ENCODE measurements around the gene GRB7. TPM values are rescaled to one million over a fixed set of nuclear protein-coding genes. Genes with fewer than 3 reads are reported as not detected.

Gene GRB7
- total RNA-seq, 1 donor from 2014 or later, result 1.6 TPM

DNA sequence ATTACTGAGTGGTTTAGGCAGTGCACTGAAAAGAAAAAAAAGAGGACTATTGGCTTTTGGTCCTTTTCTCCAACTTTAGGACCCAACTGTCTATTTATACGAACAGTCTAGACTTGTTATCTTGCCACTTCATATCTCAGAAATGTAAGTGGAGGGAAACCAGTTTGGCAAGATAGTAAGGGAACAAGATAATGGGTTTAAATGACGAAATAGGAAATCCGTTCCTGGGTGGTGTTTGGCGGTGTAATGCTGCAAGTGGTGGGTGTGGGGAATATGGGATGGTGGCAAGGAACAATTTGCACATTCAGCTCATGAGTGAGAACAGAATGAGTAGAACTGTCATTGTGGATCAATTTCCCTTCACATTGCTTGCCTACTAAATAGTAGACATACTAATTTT is 44.7 kb downstream of the GRB7 start:
- intact Hi-C loops (cut with DNase I), result no loop called here
- ATAC-seq, result no peak
- no peak for DNase-seq (ENCODE audit: low spot score)

DNA sequence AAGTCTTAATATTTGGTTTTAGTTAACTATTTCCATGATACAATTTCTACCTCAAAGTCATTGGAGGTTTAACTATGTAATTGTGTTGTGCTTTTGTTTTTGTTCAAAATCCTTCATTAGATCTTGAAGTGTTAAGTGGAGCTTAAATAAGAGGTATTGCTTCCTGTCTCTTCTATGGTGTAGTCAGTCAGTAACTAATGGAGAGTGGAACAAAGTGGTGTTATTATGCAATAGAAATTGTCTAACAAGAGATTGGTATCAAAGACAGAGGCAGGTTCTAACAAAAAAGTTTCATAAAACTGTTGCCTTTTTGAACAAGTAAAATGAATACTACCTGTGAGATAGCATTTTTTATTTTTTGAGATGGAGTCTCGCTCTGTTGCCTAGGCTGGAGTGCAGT is 45.2 kb downstream of the GRB7 start:
- ATAC-seq (no peak), DNase-seq (ENCODE audit: low spot score) (no peak)
- intact Hi-C loops (cut with DNase I), result no loop called here

DNA sequence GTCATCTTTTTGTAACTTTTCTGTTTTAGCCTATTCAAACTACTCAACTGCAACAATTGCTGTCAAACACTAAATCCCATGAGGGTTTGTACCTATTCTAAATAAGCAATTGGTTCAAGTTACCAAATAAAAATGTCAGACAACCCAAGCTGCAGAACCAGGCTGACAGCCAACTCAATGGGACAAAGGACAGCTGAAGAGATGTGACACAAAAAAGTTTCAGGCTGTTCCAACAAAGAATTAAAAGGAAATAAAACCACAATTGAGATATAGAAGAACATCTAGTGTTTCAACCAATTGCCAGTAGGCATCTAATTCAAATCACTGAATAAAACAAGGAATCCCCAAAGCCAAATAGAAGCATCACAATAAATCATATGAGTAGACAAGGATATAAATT is 49.3 kb downstream of the GRB7 start:
- intact Hi-C loops (cut with DNase I), result no loop called here
- DNase-seq (ENCODE audit: low spot score) (no peak), ATAC-seq (no peak)

DNA sequence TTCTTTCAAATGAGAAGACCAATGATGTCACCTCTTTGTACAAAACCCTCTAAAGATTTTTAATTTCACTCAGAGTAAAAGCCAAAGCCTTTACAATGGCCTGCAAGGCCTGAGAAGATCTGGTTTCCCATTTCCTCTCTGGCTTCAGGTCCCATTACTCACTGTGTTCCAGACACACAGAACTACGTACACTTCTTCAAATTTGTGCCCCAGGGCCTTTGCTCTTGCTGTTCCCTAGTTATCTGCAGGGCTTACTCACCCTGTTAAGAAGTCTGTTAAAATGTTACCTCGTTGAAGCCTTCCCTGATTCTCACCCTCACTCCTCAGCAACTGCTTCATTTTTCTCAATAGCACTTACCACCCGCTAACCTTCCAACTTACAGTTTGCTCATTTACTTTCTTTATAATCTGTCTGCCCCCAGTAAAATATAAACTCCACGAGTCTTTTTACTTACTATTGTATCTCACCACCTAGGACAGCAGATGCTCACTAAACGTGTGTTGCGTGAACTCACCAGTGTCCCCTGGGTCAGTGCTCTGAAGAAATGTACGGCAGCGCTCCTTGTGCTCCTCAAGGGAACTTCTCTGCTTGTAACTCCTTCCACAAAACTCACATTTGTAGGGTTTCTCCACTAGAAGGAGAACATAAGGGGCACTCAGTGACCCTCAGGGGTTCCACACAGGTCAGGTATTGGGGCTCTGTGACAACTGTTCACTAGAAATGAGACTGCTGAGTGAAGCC is 50.2 kb downstream of the GRB7 start:
- ATAC-seq (no peak), DNase-seq (ENCODE audit: low spot score) (no peak)
- intact Hi-C loops (cut with DNase I), result no loop called here

DNA sequence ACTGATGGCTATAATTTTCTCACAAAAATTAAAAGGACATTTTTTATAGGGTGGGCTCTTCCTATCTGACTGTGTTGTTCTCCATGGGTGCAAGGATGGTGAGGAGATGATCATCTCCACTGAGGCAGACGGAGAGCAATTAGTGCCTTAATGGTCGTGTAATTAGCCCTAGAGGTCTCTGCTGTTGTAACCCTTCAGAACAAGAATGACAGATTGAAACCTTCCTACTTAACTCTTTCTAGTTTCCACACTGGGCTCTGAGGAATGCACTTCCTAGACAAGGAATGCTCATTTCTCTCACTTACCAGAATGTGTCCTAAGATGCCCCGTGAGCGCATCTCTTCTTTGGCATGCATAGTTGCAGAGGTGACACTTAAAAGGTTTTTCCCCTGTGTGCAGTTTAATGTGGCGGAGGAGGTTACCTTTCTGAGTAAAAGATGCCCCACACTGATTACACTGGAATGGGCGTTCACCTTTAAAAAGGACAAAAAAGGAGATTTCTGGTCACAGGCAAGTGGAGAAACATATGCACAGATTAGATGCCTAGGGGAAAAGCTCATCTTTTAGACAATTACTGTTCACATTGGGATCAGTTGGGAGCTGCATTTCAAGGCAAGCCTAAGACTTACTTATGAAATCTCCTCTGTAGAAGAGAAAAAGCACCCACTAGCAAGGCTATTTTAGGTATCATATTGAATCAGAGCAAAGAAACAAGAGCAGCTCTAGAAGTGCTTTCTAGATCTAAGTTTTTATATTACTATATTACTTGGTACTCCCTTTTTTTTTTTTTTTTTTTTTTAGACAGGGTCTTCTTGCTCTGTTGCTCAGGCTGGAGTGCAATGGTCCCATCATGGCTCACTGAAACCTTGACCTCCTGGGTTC is 53.6 kb downstream of the GRB7 start:
- DNase-seq (ENCODE audit: low spot score) (no peak), ATAC-seq (no peak)
- intact Hi-C loops (cut with DNase I), result no loop called here

DNA sequence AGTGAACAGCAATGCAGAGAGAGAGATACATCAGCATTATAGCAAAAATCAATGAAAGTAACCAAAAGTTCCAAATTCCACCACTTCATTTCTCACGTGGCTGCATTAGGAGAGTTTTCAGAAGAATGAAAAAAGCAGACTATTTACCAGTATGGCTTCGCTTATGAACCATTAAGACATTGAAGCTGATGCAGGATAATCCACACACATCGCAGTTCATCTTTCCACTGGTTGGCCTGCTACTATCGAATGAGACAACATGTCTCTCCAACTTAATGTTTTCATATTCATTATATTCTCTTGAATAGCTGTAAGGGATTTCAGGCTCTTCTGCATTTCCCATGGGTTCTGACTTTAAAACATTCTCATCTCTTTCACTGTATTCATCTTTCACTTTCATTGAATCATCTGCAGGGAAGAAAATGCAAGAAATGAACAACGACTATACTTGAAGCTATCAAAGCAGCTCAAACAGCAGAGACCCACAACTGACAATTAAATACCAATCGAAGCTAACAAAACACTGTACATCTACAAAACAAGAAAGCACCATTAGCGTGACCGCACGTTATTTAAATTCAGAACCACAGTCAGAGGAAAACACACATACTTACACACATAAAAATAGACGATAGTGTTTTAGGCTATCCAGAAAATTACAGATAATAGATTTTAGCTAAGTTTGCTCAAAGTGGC is 54.9 kb downstream of the GRB7 start:
- no peak for ATAC-seq
- intact Hi-C loops (cut with DNase I), result no loop called here
- no peak for DNase-seq (ENCODE audit: low spot score)

DNA sequence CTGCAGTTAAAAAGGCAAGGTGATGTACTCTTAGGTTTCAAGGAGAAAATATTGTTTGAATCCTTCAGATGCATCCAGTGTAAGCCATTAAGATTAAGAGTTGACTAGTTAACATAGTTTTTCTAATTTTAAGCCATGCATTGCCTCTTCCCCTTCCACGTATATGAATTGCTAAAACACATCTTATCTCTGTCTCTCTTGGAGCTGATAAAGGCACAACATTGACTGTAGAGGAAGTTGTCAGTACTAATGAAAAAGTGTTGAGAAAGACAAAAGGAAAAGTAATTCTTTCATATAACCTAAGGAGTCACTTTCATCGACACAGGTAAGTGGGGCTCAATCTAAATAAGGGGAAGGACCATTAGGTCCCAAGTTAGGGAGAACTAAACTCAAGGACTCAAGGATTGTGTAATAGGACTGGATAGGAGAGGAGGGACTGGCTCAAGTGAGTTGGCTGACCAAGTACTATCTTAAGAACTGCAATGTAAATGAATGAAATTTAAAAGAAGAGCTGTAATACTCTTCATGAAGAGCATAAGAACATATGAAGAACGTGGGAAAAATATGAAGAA is 55.6 kb downstream of the GRB7 start:
- intact Hi-C loops (cut with DNase I), result no loop called here
- no peak for DNase-seq (ENCODE audit: low spot score)
- ATAC-seq, result no peak

DNA sequence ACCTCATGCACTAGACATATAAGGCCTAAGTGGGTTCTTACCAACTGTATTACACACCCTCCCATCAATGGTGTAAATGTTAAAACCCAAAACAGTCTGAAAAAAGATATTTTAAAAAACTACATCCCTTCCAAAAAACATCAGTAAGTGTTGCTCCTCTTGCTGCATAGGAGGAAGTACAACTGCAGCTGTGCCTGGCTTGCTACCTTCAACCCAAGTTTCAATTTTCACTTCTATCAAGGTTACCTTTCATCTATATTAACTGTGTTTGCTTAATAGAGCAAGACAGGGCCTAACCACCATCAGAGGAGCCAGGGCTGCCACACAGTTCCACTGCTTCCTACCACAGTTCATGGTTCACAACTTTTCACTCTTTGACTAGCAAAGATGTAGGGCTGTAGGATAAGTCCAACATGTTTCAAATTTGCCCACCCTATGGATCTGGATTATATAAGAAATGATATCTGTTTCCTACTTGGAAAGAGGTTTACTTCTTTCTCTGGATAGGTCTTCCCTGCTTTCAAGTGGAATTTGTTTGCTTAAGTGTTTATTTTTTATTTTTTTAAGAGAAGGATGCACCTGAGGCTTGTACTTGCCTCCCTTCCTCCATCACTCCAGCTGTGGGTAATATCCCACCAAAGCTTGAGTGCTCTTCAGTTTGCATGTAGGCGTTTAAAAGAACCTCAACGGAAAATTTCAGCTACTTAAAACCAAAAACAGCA is 56.7 kb downstream of the GRB7 start:
- ATAC-seq, result no peak

More for the DNA sequence above, 56.7 kb downstream of the GRB7 start:
- intact Hi-C loops (cut with DNase I), result no loop called here
- DNase-seq (ENCODE audit: low spot score), result no peak

Small RNAs within 50 kb of the gene (microRNA-seq; reads per million reads assigned to microRNA genes)
- gene MIR4728, result not detected

Other genes starting within 250 kb of the GRB7 start
- gene NEUROD2, start 130.0 kb upstream of the GRB7 start, total RNA-seq, result not detected
- gene PPP1R1B, start 111.0 kb upstream of the GRB7 start, total RNA-seq, result 3.3 TPM
- 81.8 TPM for gene STARD3, start 100.8 kb upstream of the GRB7 start, total RNA-seq
- gene TCAP, start 72.6 kb upstream of the GRB7 start, total RNA-seq, result 2.0 TPM
- 1.3 TPM for gene PNMT, start 69.5 kb upstream of the GRB7 start, total RNA-seq
- gene PGAP3, start 49.9 kb upstream of the GRB7 start, total RNA-seq, result 16.0 TPM
- 131 TPM for gene ERBB2, start 37.9 kb upstream of the GRB7 start, total RNA-seq
- 18.5 TPM for gene MIEN1, start 7.4 kb upstream of the GRB7 start, total RNA-seq
- 2.6 TPM for gene IKZF3, start 126.4 kb downstream of the GRB7 start, total RNA-seq
- not detected for gene ZPBP2, start 130.3 kb downstream of the GRB7 start, total RNA-seq
- gene GSDMB, start 180.7 kb downstream of the GRB7 start, total RNA-seq, result 15.2 TPM
- gene ORMDL3, start 189.7 kb downstream of the GRB7 start, total RNA-seq, result 39.1 TPM
- gene LRRC3C, start 189.8 kb downstream of the GRB7 start, total RNA-seq, result not detected
- 1.5 TPM for gene GSDMA, start 225.1 kb downstream of the GRB7 start, total RNA-seq
- 68.7 TPM for gene PSMD3, start 242.9 kb downstream of the GRB7 start, total RNA-seq